Panc1 (cell line): Measurements from ENCODE around the gene CPO.

Experiments used
- CTCF ChIP-seq: fragments of 450-650 bp; IDR thresholded peaks from 2 replicates; pipeline ENCODE4 v1.5.1; 2017; ENCODE audit warnings: mild to moderate bottlenecking
- REST ChIP-seq, 2 experiments: IDR thresholded peaks; 2 replicates each; pipeline ENCODE4 v1.6.1; 2011 to 2012; ENCODE audit warnings: low read depth in 2 of 2, control low read depth in 1 of 2, low read length in 1 of 2, mild to moderate bottlenecking in 1 of 2, moderate library complexity in 1 of 2; ENCODE audit not compliant: insufficient read depth in 1 of 2
- SIN3A ChIP-seq: IDR thresholded peaks from 2 replicates; pipeline ENCODE4 v1.6.1; 2012; ENCODE audit warnings: low read depth, mild to moderate bottlenecking, low read length, moderate library complexity, borderline replicate concordance; ENCODE audit not compliant: insufficient read depth

- no peak for TF ChIP-seq SIN3A
- TF ChIP-seq CTCF, result no peak
- no peak for TF ChIP-seq REST (IDR thresholded peaks at IDR 0.05; ENCODE audit: insufficient read depth in 1 of 2, low read depth in 2 of 2, low read length in 1 of 2)
Observed at GRCh38 chr2:206981086-206981674, 41.9 kb downstream of the CPO start.
